Measurements from ENCODE around the gene UNC5C. TPM values are rescaled to one million over a fixed set of nuclear protein-coding genes. Genes with fewer than 3 reads are reported as not detected.

The UNC5C gene
- total RNA-seq, 1 donor from 2014 or later = not detected

GRCh38 chr4:95432466-95432865, 116.3 kb downstream of the UNC5C start:
- TF ChIP-seq CTCF (IDR thresholded peaks at IDR 0.05; ENCODE audit: insufficient read depth, low read length, severe bottlenecking) = no peak
- FAIRE-seq (no peak), DNase-seq (ENCODE audit: low read depth) (no peak)
- no peaks in the 10 kb centered on the region for H3K27me3 ChIP-seq (ENCODE audit: control insufficient read depth, insufficient read depth, low read length)
- H3K4me3 ChIP-seq (ENCODE audit: low read depth, low read length) = no peak overlapping the region
- no peaks in the 10 kb centered on the region for H3K36me3 ChIP-seq (ENCODE audit: control insufficient read depth, insufficient read depth, low read length)

GRCh38 chr4:95431678-95432077, 117.1 kb downstream of the UNC5C start:
- TF ChIP-seq CTCF (IDR thresholded peaks at IDR 0.05; ENCODE audit: insufficient read depth, low read length, severe bottlenecking) = no peak
- H3K4me3 ChIP-seq (ENCODE audit: low read depth, low read length) = no peak overlapping the region
- no peak for FAIRE-seq
- H3K27me3 ChIP-seq (ENCODE audit: control insufficient read depth, insufficient read depth, low read length) = no peaks in the 10 kb centered on the region
- no peaks in the 10 kb centered on the region for H3K36me3 ChIP-seq (ENCODE audit: control insufficient read depth, insufficient read depth, low read length)
- DNase-seq (ENCODE audit: low read depth) = no peak

- no peaks in the 10 kb centered on the region for H3K36me3 ChIP-seq (ENCODE audit: control insufficient read depth, insufficient read depth, low read length)
- DNase-seq (ENCODE audit: low read depth) (no peak), FAIRE-seq (no peak)
- H3K4me3 ChIP-seq (ENCODE audit: low read depth, low read length) = no peak overlapping the region
- no peaks in the 10 kb centered on the region for H3K27me3 ChIP-seq (ENCODE audit: control insufficient read depth, insufficient read depth, low read length)
- TF ChIP-seq CTCF (IDR thresholded peaks at IDR 0.05; ENCODE audit: insufficient read depth, low read length, severe bottlenecking) = no peak
Measured at GRCh38 chr4:95429416-95429815, 119.4 kb downstream of the UNC5C start.

GRCh38 chr4:95428291-95429070, 120.3 kb downstream of the UNC5C start:
- no peak for DNase-seq (ENCODE audit: low read depth)
- H3K36me3 ChIP-seq (ENCODE audit: control insufficient read depth, insufficient read depth, low read length) = no peaks in the 10 kb centered on the region
- no peaks in the 10 kb centered on the region for H3K27me3 ChIP-seq (ENCODE audit: control insufficient read depth, insufficient read depth, low read length)
- no peak overlapping the region for H3K4me3 ChIP-seq (ENCODE audit: low read depth, low read length)
- TF ChIP-seq CTCF (IDR thresholded peaks at IDR 0.05; ENCODE audit: insufficient read depth, low read length, severe bottlenecking) = no peak
- FAIRE-seq = no peak

GRCh38 chr4:95426455-95426854, 122.3 kb downstream of the UNC5C start:
- no peak overlapping the region for H3K4me3 ChIP-seq (ENCODE audit: low read depth, low read length)
- no peak for TF ChIP-seq CTCF (IDR thresholded peaks at IDR 0.05; ENCODE audit: insufficient read depth, low read length, severe bottlenecking)
- DNase-seq (ENCODE audit: low read depth) (no peak), FAIRE-seq (no peak)
- H3K27me3 ChIP-seq (ENCODE audit: control insufficient read depth, insufficient read depth, low read length) = no peaks in the 10 kb centered on the region
- no peaks in the 10 kb centered on the region for H3K36me3 ChIP-seq (ENCODE audit: control insufficient read depth, insufficient read depth, low read length)

GRCh38 chr4:95422436-95422835, 126.3 kb downstream of the UNC5C start:
- Histone ChIP-seq H3K27me3 (ENCODE audit: control insufficient read depth, insufficient read depth, low read length) (no peaks in the 10 kb centered on the region), H3K36me3 (ENCODE audit: control insufficient read depth, insufficient read depth, low read length) (no peaks in the 10 kb centered on the region), H3K4me3 (ENCODE audit: low read depth, low read length) (no peak overlapping the region)
- no peak for TF ChIP-seq CTCF (IDR thresholded peaks at IDR 0.05; ENCODE audit: insufficient read depth, low read length, severe bottlenecking)
- no peak for FAIRE-seq
- DNase-seq (ENCODE audit: low read depth) = no peak

Data from bronchial epithelial cell (primary cell).